Measurements from ENCODE around the gene IGF1R. TPM values are rescaled to one million over a fixed set of nuclear protein-coding genes. Genes with fewer than 3 reads are reported as not detected.

The IGF1R gene
- total RNA-seq, 1 donor from 2014 or later: 85.9 TPM

DNA sequence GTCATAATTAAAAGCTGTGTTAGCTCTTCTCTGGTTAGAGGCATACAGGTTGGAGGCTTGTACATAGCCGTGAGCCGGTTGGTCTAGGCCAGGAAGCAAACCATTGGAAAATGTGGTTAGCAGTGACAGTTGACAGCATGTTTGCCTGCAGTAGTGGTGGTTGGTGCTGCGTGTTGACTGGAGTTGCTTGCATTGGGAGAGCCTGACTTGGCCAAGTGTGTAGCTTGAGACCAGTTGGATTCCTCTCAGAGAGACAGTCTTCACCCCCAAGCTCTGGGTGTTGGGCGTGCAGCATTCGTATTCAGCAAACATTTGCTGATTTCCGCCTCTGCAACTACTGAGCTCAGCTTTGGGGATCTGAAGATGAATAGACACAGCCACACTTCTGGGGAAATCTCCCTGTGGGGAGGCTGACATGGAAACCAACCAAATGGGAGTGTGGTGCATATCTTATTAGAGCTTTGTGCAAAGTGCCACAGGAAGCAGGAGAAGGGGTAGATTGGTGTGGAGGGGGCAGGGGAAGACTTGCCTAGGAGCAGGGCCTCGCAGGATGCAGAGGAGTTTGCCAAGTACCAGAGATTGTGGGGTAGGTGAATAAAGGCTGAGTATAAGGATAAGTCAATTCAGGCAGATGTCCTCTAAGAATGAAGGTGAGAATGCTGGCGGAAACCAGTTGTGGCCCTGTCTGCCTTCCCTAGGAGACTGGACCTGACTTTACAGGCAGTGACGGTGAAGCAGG is 83.5 kb downstream of the IGF1R start:
- intact Hi-C loops (cut with DNase I): no loop called here
- DNase-seq (ENCODE audit: low spot score) (no peak), ATAC-seq (no peak)

DNA sequence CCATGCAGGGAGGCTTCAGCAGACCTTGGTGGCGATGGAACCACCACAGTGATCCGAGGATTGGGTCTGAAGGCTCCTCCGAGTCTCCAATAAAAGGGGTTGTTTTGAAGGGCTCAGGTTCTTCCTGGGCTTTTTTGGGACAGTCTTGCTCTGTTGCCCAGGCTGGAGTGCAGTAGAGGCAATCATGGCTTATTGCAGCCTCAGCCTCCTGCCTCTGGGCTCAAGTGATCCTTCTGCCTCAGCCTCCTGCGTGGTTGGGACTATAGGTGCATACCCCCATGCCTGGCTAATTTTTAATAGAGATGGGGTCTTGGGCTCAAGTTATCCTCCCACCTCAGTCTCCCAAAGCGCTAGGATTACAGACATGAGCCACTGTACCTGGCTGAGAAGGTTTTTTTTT is 84.8 kb downstream of the IGF1R start:
- DNase-seq (ENCODE audit: low spot score) (no peak), ATAC-seq (no peak)
- intact Hi-C loops (cut with DNase I): no loop called here

DNA sequence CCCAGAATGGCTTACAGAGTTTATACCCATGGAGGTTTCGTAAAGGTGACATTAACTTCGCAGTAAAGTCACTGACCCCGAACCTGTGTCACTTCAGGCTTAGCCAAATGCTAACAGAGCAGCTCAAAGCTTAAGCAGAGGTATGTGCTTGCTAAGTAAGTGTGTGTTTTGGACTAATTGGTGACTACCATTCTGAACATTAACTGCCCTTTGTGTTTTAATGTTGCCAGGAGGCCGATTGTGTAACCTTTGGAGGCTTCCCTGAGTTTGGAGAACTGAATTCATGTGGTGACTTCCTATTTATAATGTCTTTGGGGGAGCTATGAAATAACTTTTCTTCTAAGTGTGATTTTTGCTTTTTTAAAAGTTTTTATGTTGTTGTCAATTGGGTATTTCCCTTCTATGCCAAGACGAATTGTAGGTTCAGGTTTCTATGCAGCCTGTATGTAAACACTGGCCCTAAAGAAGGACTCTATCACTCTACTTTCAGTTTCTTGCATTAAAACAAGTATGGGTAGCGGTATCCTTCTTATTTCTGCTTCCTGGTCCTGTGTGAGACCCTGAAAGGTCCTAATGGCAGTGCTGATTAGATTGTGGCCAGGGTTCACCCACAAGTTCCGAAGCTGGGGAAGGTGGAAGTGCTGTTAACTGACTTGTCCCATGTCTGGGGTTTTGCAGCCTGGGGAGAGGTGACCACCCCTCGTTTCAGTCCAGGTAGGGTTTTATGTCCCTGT is 86.3 kb downstream of the IGF1R start:
- DNase-seq (ENCODE audit: low spot score): no peak
- intact Hi-C loops (cut with DNase I): no loop called here
- ATAC-seq: peak; percentile 49

DNA sequence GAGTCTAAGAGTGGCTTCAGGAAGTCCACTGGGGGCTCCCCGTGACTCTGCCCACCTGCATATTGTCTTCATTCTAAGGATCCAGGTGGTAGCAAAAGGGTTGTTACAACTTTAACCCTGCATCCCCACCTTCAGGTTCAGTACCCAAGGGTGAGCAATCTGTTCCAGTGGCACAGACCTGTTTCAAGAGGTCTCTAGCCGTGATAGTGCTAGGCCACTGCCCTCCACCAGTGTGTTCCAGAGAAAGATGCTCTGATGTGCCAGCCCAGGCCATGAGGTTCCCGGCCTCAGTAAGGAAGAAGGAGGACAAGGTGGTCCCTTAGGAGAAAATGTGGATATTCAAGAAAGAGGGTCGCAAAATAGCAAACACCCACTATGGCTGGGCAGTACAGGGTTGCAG is 87.0 kb downstream of the IGF1R start:
- ATAC-seq (no peak), DNase-seq (ENCODE audit: low spot score) (no peak)
- intact Hi-C loops (cut with DNase I): no loop called here

DNA sequence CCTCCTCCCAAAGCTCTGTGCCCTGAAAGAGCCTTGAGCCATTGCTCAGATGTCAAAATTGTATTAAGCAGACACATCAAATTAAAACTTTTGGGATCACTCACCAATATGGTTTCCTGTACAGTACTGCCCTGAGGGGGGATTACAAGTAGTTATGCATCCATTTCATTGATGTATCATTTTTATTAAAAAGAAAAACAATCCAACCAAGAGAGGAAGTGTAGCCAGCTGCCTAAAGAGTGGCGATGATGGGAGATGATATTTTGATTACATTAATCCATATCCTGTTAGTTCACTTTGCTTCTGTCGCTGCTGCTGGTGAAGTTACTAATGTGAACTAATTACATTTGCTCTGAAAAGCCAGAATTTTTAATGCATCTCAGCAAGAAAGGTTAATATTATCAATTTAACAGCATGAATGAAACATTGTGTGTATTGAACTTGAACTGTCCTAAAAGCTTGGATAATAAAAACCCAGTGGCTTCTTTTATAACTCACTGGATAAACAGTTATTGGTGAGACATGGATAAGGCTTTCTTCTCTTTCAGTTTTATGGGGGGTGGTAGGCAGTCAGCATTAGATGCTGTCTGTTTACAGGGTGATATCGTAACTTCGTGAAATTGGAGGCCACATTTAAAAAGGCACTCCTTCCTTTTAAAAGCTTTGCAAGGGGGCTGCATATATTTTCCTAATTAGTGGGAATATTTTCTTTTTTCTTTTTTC is 87.7 kb downstream of the IGF1R start:
- intact Hi-C loops (cut with DNase I): no loop called here
- DNase-seq (ENCODE audit: low spot score) (no peak), ATAC-seq (no peak)

DNA sequence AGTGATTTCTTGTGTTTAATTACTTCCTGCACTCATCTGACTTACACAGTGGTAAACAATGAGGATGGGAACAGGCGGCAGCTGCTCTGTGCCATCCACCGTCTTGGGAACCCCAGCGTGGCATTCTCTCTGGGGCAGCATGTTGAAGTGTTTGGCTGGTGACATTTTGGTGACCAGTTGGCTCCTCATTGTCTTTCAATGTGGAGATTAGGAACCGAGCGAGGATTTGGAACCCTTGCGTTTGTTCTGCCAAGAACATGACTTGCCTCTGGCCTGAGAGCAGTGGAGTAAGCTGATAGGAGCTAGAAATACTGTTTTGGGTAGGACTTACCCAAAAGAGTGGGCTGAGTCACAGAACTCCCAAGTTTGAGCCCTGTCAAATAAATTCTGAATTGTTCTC is 88.8 kb downstream of the IGF1R start:
- intact Hi-C loops (cut with DNase I): no loop called here
- ATAC-seq: no peak
- no peak for DNase-seq (ENCODE audit: low spot score)

DNA sequence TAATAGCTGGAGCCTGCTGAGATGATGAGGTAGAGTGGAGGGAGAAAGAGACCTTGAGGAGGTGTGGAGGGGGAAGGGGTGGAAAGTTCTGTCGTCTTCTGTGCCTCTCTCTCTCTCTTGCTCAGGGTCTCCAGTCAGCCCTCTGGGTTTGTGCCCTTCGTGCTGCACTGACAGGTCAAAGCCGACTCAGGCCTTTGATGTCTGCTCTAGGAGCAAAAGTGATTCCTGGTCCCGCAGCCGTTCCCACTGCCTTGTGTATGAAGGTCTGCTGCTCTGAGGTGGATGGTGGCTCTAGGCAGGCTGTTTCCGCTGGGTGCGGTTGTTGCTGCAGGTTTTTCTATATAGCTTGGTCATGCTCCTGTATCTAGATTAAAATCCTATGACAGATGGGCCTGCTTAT is 89.4 kb downstream of the IGF1R start:
- DNase-seq (ENCODE audit: low spot score) (no peak), ATAC-seq (no peak)
- intact Hi-C loops (cut with DNase I): no loop called here

DNA sequence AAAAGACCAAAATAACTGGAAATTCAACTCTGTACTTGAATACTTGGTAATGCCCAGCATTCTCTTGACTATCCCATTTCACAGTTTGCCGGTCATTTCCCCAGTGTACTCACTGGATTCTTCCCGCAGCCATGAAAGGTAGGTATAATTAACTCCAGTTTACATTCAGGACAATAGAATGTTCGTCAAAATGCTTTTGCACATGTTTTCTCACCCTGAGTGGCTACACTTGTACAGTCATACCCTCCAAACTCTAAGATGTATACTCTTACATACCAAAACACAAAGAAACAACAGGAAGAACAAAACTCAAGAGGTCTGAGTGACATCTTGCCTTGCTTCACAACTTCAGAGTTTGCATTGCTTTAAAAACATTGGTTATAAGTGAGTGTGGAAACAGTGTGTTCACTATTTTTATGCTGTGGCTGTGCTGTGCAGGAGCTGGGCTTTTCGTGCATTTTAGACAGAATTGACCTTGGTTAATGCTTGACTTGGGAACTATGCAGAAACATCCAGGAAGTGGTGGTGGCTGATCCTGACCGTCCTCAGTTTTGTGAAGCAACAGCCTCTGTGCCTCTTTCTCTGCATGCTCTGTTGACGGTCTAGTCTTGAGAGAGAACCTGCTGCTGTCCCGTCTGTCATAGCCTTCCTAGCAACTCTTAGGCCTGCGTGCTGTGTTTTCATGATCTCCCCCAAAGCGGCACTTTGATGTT is 90.5 kb downstream of the IGF1R start:
- intact Hi-C loops (cut with DNase I): no loop called here
- ATAC-seq: no peak
- DNase-seq (ENCODE audit: low spot score): no peak

DNA sequence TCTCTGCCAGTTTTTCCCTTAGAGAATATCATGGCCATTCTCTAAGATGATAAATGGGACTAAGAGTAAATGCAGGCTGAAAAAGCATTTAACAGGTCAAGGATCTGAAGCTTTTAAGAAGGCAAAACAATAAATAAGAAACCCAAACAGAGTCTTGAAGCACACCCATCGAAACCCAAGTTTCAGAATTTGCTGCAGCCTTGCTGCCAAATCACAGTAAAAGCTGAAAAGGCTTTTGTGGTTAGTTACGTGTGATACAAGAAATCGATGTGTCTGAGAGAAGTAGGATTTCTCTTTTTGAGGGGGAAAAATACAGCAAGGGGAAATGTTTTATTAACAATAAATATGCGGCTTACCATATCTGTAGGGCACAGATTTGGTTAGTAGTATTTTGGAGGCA is 92.0 kb downstream of the IGF1R start:
- intact Hi-C loops (cut with DNase I): no loop called here
- DNase-seq (ENCODE audit: low spot score) (no peak), ATAC-seq (no peak)

DNA sequence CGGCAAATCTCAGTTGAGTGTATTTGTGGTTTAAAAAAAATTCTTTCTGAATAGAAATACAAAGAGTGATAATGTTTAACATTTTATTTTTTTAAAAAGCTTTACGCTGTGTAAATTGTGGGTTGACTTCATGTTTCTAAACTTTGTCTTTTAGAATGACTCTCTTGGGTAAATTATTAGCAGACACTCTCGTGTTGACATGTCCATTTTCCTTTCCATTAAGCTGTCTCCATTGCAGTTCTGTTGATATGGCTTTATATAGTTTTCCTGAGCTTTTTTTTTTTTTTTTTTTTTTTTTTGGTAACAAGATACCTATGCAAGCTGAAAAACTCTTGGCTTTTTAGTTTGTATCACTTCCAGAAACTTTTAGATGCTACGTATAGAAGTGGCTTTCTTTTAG is 92.6 kb downstream of the IGF1R start:
- DNase-seq (ENCODE audit: low spot score) (no peak), ATAC-seq (no peak)
- intact Hi-C loops (cut with DNase I): no loop called here

DNA sequence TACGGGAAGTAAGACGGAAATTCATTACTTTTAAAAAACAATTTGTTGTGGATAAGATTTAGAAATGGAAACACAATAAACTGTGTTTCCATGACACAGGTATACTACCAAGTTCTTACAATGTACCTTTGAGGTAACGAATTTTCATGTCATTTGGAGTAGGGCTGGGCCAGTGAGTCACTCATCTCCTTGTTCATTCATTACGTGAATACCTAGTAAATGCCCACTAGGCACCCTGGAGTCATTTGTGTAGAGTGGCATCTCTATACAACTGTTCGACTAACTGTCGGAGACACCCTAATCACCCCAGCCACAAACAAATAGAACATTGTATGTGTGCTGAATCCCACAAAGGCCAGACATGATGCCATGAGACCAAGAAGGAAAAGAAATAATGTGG is 94.8 kb downstream of the IGF1R start:
- intact Hi-C loops (cut with DNase I): no loop called here

DNA sequence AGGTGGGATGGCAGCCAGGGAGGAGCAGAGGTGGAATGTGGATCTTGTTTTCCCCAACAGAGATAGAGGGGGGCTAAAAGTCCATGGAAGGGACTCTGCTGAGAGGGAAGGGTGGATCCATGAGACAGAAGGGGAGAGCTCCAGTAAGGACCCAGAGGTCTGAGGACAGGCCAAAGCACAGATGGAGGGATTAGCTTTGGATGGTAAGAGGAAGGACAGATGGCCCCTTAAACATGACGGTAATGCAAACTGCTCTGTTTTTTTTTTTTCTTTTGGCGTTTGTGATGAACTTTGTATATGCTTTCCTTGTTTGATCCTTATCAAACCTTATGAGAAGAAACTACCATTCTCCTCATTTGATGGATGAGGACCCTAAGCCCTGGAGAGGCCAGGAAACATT is 96.2 kb downstream of the IGF1R start:
- DNase-seq (ENCODE audit: low spot score) (no peak), ATAC-seq (no peak)
- intact Hi-C loops (cut with DNase I): no loop called here

More for the DNA sequence above, 94.8 kb downstream of the IGF1R start:
- DNase-seq (ENCODE audit: low spot score) (no peak), ATAC-seq (no peak)

DNA sequence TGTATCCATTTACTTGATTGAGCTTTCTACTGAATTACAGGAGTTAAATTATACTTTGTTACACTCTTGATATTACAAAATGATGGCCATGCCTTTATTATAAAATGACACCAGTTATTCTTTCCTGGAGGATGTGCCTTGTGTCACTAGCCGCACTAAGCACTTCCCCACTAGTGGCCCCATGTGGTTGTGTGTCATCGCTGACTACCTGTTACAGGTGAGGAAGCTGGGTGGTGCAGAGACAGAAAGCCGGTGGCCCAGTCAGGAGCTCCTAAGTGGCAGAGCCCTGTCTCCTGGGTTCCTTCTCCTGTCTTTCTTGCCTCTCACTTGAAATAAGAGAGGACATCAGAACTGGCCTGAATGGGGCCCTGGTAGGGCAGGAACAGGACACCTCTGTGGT is 96.8 kb downstream of the IGF1R start:
- ATAC-seq: no peak
- intact Hi-C loops (cut with DNase I): no loop called here
- DNase-seq (ENCODE audit: low spot score): no peak

DNA sequence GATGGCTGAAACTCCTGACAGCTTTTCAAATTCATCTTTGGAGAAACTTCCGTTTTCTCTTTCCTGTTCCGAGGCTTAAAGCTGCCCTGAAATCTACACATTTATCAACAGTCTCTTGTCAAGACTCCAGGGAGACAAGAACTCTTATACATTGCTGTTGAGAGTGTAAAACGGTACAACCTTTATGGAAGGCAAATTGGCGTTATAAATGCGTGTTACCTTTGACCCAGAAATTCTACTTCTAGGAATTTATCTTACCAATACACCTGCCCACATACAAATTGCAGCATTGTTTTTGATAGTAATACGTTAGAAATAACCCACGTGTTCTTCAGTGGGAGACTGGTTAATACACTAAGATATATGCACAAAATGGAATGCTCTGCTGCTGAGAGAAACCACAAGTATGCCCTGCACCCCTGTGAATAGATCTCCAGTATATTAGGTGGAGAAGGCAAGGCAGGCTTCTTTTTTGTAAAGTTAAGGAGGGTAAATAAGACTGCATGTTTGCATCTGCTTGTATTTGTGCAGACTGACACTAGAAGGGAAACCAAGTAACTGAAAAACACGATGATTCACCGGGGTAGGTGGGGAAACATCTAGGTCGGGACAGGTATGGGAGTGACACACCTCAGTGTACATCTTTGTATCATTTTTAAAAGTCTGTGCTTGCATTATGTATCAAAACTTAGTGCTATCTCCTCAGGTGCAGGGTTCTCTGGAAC is 97.5 kb downstream of the IGF1R start:
- intact Hi-C loops (cut with DNase I): no loop called here
- DNase-seq (ENCODE audit: low spot score) (no peak), ATAC-seq (no peak)

DNA sequence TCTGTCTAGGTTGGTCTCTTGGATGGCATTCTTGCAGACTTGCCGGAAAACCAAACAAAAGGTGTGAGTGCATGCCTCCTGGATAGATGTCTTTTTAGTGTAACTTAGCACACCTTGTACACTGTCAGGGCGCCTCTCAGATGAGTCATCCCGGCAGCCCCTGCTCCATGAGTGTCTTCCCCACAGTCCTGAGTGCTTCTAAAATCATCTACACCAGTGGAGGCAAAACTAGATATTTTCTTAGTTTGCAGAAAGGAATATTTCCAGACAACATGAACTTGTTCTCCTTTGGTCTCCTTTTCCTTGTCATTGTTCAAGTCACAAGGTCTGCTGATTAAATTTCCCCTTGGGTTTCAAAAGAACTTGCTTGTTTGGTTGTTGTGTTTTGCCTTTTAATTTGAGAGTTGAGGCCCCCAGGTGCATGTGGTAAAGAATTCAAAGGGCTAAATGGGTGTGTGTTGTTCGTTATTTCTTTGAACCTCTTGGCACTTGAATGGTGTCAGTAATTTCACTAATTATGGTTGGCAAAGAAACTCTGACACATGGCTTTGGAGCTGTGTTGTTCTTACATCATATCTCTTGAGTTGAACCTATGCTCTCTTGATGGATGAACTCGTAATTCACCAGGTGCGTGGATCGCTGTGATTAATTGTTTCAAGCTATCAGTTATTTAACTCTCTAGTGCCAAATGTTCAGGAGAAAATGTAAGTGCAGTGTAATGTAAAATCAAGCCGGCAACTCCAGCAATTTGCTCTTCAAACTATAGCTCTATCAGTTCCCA is 98.2 kb downstream of the IGF1R start:
- ATAC-seq (no peak), DNase-seq (ENCODE audit: low spot score) (no peak)
- intact Hi-C loops (cut with DNase I): no loop called here

DNA sequence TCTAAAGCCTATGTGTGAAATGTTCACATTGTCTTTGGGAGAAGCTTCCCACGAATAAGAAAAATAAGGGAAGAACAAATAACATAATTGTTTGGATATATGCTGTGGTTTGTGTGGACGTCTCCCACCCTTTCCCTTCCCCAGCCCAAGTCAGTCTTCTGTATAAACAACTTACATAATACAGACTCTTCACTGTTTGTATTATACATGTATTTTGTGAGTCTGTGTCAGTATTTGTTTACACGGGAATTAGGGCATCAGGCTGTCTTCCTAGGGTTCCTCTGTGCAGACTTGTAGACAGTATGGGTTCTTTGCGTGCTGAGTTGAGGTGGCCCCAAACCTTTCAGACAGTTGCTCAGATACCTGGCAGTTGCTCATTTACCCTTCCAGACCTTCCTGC is 103.4 kb downstream of the IGF1R start:
- ATAC-seq: peak; percentile 22
- intact Hi-C loops (cut with DNase I): no loop called here
- DNase-seq (ENCODE audit: low spot score): no peak

DNA sequence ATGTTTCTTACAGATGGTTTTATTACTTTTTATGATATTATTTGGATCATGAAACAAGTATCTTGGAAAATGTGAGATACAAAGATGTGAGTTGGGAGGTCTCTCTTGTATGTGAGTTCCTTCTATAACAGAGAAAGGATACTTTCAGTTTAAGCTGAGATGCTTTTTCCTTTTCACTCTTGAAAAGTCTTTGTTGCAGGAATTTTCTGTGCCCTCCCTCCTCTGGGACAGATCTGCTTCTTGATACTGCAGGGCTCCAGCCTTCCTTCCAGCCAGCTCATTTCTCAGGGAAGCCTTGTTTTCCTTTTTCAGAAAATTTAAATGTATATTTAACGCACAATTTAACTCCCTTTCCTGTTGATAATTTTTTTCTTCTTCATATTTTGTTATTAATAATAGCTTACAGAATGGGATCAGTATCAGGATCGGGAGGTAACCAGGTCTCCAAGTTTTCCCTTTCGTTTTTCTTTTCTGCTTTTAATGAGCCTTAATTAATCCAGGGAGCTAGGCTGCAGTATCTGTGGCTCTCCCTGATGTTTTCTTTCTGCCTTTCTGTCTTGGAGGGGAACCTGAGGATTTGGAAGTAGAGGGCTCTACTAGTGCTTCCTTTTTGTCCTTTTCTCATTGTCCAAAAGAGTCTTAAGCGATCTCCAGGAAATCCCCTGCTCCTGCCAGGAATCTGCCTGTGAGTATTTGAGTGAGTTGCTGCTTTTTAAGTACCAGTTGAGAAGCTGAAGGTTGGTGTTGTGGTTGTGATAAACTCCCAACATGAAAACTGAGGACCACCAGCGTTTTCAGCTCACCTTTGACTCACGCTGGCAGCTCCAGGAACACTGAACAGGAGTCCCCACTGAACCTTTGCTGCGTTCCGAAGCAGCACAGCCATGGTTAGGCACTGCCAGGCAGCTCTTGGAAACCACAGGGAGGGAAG is 105.7 kb downstream of the IGF1R start:
- ATAC-seq (peak; percentile 59), DNase-seq (ENCODE audit: low spot score) (no peak)
- intact Hi-C loops (cut with DNase I): no loop called here

All from sciatic nerve (tissue), 2 donors.